ENCODE results near the gene TMEM169.

TMEM169 gene

DNA sequence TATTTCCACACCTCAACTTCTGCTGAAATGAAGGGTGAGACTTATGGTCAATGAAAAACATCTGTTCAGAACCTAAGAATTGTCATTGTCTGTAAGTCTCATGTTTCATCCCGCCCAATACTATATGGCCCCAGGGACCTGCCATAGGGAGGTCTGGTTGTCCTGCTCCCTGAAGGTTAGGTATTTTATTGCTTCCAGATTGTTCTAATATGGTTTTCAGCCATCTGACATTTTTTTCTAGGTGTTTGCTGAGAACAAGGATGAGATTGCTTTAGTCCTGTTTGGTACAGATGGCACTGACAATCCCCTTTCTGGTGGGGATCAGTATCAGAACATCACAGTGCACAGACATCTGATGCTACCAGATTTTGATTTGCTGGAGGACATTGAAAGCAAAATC, 34.7 kb downstream of the TMEM169 start:
- no peak for DNase-seq
- in situ Hi-C loops (cut with HindIII; ENCODE audit: low pct_ligation_motif_present, low sequenced_read_pairs), result no loop called here
- no peaks in the 10 kb centered on the region for H3K27me3 ChIP-seq (replicated peaks)
- H3K27ac ChIP-seq, result no peak overlapping the region
- no peak overlapping the region for H3K4me3 ChIP-seq (ENCODE audit: low read depth, low read length)
- H3K36me3 ChIP-seq (replicated peaks), result peaks cover 51% of the 10 kb centered on the region
- TF ChIP-seq, protein P1, sequence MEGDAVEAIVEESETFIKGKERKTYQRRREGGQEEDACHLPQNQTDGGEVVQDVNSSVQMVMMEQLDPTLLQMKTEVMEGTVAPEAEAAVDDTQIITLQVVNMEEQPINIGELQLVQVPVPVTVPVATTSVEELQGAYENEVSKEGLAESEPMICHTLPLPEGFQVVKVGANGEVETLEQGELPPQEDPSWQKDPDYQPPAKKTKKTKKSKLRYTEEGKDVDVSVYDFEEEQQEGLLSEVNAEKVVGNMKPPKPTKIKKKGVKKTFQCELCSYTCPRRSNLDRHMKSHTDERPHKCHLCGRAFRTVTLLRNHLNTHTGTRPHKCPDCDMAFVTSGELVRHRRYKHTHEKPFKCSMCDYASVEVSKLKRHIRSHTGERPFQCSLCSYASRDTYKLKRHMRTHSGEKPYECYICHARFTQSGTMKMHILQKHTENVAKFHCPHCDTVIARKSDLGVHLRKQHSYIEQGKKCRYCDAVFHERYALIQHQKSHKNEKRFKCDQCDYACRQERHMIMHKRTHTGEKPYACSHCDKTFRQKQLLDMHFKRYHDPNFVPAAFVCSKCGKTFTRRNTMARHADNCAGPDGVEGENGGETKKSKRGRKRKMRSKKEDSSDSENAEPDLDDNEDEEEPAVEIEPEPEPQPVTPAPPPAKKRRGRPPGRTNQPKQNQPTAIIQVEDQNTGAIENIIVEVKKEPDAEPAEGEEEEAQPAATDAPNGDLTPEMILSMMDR (IDR thresholded peaks at IDR 0.05; ENCODE audit: low read depth, low read length, missing control alignments), result no peak

DNA sequence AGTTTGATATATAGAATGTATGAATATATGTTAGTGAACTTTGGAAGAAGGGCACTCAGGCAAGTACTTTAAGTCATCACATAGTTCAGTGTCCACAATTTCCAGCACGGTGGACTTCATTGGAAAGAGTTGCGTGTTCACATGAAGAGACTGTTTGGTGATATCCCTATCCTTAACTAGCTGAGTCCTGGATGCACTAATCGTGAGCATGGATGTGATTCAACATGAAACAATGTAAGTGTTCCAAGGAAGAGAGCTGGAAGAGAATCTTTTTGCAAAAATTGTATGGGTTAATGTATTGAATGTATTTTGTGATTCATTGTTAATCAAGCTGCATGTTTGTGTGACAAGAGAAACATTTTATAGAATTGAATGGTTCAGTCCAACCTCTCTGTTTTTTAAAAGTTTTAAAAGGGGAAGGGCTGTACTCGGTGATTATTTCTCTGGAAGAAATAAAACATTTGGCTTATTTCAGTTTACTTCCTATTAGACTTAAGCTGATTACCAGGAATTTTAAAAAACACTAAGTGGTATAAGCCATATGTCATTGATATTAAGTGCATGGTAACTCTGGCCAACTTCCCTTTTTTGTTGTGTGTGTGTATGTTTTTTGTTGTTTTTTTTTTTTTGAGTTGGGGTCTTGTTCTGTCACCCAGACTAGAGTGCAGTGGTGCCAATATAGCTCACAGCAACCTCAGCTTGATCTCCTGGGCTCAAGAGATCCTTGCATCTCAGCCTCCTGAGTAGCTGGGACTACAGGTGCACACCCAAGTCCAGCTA, 36.0 kb downstream of the TMEM169 start:
- peaks cover 55% of the 10 kb centered on the region for H3K36me3 ChIP-seq (replicated peaks)
- DNase-seq, result no peak
- TF ChIP-seq, protein P1 (IDR thresholded peaks at IDR 0.05; ENCODE audit: low read depth, low read length, missing control alignments), result no peak
- H3K4me3 ChIP-seq (ENCODE audit: low read depth, low read length), result no peak overlapping the region
- no peak overlapping the region for H3K27ac ChIP-seq
- in situ Hi-C loops (cut with HindIII; ENCODE audit: low pct_ligation_motif_present, low sequenced_read_pairs), result no loop called here
- H3K27me3 ChIP-seq (replicated peaks), result no peaks in the 10 kb centered on the region

DNA sequence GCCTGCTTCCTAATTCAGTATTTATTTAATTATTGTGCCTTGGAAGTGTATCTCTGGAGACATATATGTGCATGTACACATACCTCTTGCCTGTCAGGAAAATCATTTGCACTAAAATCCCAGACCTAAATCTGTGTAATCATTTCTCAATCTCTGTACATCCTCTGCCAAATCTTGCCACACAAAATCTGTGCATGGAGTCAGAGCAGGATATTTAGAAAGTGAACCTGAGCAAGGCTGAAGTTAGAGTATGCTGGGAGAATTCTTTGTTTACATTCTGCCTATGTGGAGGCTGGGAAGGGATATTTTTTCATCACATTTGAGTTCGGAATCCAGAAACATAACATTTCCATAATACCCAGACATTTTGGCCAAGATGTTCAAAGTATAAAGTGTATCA, 36.8 kb downstream of the TMEM169 start:
- no peak for DNase-seq
- in situ Hi-C loops (cut with HindIII; ENCODE audit: low pct_ligation_motif_present, low sequenced_read_pairs), result no loop called here
- no peaks in the 10 kb centered on the region for H3K27me3 ChIP-seq (replicated peaks)
- TF ChIP-seq, protein P1 (IDR thresholded peaks at IDR 0.05; ENCODE audit: low read depth, low read length, missing control alignments), result no peak
- H3K36me3 ChIP-seq (replicated peaks), result peaks cover 56% of the 10 kb centered on the region
- no peak overlapping the region for H3K27ac ChIP-seq
- H3K4me3 ChIP-seq (ENCODE audit: low read depth, low read length), result no peak overlapping the region

DNA sequence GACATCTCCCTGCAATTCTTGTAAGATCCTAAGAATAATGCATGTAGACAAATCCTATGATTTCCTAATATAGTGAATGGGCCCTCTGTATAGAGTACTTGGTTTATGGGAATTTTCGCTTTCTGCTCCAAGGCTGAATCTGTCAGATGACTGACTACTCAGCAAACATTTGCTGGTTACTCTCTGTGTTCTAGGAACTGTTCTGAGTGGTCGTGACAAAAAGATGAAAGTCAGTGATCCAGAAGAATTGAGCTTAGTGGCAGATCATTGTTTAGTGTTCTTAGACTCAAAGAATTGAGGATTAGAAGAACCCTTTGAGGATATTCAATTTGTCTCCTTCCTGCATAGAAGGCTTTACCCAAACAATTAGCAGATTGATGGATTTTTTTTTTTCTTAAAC, 37.4 kb downstream of the TMEM169 start:
- no peak overlapping the region for H3K27ac ChIP-seq
- in situ Hi-C loops (cut with HindIII; ENCODE audit: low pct_ligation_motif_present, low sequenced_read_pairs), result no loop called here

DNA sequence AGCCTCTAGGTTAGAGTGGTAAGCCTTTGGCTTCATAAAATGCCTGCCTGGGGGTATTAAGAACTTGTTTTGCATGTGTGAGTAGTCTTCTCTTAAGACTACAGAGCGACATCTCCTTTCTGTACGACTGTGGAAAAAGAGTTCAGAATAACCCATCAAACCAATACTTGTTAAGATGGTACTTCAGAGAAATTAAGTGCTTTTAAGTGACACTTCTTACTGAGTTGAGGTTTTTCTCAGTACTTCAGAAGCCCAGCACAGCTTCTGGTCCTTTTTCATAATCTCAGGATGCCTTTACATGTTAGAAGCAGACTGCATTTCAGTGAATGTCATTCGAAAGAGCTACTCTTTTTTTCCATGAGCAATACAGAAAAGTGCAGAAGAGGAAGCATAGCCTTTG, 38.3 kb downstream of the TMEM169 start:
- no peak overlapping the region for H3K4me3 ChIP-seq (ENCODE audit: low read depth, low read length)
- H3K36me3 ChIP-seq (replicated peaks), result peaks cover 59% of the 10 kb centered on the region
- H3K27ac ChIP-seq, result no peak overlapping the region
- TF ChIP-seq, protein P1 (IDR thresholded peaks at IDR 0.05; ENCODE audit: low read depth, low read length, missing control alignments), result no peak
- in situ Hi-C loops (cut with HindIII; ENCODE audit: low pct_ligation_motif_present, low sequenced_read_pairs), result no loop called here
- no peak for DNase-seq
- no peaks in the 10 kb centered on the region for H3K27me3 ChIP-seq (replicated peaks)

More for the DNA sequence above, 37.4 kb downstream of the TMEM169 start:
- H3K36me3 ChIP-seq (replicated peaks), result peaks cover 56% of the 10 kb centered on the region
- TF ChIP-seq, protein P1 (IDR thresholded peaks at IDR 0.05; ENCODE audit: low read depth, low read length, missing control alignments), result no peak
- H3K4me3 ChIP-seq (ENCODE audit: low read depth, low read length), result no peak overlapping the region
- no peaks in the 10 kb centered on the region for H3K27me3 ChIP-seq (replicated peaks)
- DNase-seq, result no peak

DNA sequence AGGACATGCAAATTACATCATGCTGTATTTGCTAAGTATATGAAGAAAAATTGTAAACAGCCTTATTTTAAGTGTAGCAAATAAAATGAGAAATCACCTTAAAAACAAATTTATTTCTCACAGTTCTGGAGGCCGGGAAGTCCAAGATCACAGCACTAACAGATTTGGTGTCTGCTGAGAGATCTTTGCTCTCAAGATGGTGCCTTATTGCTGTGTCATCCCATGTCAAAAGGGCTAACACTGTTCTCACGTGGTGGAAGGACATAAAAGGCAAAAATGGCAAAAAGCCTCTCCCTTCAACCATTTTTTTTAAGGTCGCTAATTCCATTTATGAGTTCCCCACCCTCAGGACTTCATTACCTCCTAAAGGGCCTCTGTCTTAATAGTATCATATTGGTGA, 39.5 kb downstream of the TMEM169 start:
- Histone ChIP-seq H3K4me3 (ENCODE audit: low read depth, low read length) (no peak overlapping the region), H3K36me3 (replicated peaks) (peaks cover 66% of the 10 kb centered on the region), H3K27me3 (replicated peaks) (no peaks in the 10 kb centered on the region), H3K27ac (no peak overlapping the region)
- no peak for DNase-seq
- in situ Hi-C loops (cut with HindIII; ENCODE audit: low pct_ligation_motif_present, low sequenced_read_pairs), result no loop called here
- TF ChIP-seq, protein P1 (IDR thresholded peaks at IDR 0.05; ENCODE audit: low read depth, low read length, missing control alignments), result no peak
